ENCODE results near the gene ZNF138.
"Not testable (repeated sequence)": the region's sequence is repeated elsewhere in the genome, so short reads cannot be mapped to it uniquely, and the experiment has no call there.

Gene ZNF138

DNA sequence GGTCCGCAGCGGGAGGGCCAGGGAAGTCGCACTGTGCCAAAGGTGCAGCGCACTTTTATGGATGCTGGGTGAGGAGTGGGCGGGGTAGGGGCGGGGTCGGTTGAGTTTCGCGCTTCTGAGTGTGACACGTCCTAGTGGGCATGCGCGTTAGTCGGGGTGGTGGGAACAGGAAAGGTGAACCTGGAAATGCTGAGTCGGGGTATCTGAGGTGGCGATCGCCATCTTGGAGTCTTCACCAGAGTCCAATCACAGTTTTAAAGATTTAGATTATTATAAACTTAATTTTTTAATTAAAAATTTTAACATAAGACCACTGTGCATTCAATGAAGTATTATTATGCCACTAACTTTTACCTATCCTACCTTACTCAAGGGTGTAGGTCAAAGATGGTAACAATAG lies 45.7 kb downstream of the ZNF138 start:
- DNase-seq, result no peak

DNA sequence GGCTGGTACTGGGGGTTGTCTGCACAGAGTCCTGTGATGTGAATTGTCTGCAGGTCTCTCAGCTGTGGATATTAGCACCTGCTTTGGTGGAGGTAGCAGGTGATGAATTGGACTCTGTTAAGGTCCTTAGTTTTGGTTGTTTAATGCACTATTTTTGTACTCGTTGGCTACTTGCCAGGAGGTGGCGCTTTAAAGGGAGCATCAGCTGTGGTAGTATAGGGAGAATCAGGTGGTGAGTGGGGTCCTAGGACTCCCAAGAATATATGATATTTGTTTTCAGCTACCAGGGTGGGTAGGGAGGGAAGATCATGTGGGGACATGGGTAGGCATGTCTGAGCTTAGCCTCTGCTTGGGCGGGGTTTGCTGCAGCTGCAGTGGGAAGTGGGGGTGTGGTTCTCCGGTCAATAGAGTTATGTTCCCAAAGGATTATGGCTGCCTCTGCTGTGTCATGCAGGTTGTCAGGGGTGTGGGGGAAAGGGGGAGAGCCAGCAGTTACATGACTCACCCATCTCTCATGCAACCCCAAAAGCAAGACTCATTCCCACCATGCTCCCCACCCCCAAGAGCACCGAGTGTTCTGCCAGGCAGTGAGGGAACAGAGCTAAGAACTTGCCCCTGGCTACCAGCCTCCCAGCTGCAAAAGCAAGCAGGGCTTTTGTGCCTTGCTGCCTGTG lies 55.2 kb downstream of the ZNF138 start:
- peak; percentile 33 for DNase-seq

DNA sequence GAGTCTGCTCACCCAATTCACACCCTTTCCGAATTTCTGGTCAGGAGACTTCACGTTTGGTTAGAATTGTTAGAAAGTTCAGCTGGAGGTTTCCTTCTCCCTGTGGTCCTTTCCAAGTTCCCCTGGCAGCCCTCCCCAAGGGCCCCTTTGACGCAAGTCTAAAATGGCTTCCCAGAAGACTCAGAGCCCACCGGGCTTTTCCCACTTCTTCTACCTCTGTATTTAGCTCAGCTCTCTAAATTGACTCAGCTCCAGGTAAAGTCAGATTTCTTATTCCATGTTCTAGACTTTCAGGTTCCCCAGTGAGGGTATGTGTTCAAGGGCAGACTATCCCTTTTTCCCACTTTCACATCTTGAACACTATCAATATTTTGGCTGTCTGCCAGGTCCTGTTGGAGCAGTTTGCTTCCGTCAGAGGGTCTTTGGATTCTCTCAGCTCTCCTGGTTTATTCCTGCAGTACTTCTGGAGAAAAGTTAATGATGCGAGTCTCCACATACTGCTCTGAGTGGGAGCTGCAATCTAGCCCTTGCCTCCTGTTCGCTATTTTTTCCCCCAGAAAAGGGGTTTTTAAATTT lies 55.8 kb downstream of the ZNF138 start:
- no peak for DNase-seq

GRCh38 chr7:64853679-64854078 lies 59.5 kb downstream of the ZNF138 start:
- no peak for DNase-seq

DNA sequence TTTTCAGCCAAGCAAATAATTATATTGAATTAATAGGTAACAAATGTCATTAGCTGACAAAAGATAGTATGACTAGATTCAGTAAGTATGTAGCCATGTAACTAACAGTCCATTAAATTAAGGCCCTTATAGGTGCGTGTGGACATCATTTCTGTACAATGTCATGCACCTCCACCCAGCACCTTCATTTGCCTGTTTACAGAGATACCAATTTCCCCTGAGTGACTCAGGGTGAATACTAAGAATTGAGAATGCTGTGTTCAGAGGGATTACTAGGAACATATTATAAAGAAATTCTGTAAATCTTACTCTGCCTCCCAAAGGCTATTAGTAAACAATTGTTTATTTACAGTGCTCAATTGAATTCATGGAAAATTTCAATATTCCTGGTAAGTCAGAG lies 60.7 kb downstream of the ZNF138 start:
- no peak for DNase-seq

GRCh38 chr7:64863021-64863420 lies 68.8 kb downstream of the ZNF138 start:
- DNase-seq, result no peak

- DNase-seq, result not testable (repeated sequence)
Observed at GRCh38 chr7:64863530-64863929, 69.3 kb downstream of the ZNF138 start.

- DNase-seq, result no peak
Observed at GRCh38 chr7:64863969-64864368, 69.7 kb downstream of the ZNF138 start.

DNA sequence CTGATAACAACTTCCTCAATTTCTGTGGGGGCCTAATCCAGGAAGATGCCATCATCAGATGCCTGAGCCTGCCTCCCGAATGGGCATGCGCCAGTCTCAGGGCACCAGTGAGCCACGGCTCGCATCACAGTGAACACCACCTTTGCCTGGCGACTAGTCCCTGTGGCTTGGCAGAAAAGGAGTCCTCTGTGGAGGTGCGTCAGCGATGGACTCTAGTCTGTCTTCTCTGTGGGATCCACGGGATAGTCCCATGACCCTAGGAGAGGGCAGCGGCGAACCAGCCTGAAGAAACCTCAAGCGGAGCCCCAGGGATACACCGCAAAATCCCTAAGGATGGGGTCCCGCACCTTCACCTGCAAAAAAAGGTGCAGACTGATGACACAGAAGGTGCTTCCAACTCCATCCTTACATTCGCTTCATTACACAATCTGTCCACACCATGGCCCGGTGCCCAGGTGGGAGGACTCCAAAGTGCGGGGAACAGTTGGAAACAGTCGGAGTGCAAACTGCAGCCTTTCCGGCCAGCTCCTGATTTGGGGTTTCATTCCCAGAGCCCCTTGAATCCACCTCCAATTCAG lies 73.7 kb downstream of the ZNF138 start:
- DNase-seq, result no peak

GRCh38 chr7:64868499-64868898 lies 74.3 kb downstream of the ZNF138 start:
- DNase-seq, result no peak

- no peak for DNase-seq
Observed at GRCh38 chr7:64869121-64869725, 75.0 kb downstream of the ZNF138 start.

DNA sequence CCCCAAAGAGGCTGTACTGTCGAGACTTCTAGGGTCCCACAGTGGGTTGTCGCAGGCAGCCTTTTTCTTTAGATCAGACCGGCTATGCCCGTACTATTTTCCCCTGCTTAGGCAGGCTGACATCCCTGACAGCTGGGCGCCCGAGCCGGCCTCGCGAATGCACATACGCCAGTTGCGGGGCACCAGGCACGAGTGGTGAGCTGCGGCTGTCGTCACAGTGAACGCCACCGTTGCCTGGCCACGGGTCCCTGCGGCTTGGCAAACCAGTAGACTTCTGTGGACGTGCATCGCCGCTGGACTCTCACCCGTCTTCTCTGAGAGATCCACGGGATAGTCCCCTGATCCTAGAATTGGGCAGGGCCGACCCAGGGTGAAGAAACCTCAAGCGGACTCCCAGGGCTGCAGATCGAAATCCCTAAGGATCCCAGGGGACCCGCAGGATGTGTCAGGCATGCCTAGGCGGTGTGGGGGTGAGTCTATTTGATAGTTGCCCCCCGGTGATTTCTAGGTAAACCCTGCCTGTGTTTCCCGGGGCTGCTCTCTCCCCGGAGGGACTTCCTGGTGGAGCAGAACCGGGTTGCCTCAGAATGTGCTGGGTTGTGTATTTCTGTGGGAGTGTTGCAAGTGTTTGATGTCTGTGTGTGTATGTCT lies 75.8 kb downstream of the ZNF138 start:
- no peak for DNase-seq

DNA sequence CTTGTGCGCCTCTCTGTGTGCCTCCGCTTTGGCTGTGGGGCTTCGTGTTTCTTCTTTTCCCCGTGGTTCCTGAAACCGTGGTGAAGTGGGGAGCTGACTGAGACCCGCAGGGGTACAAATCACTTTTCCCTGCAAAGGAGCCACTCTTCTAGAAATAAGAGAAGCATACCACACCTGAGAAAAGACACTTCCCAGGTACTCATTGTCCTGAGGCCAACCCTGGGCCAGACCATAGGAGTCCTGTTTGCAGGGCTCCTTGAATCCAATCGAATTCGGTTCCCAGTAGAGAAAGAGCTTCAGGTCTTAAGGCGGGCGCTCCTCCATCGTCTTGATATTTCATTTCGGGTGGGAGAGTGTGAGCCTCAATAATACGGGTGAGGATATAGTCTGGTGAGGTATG lies 76.4 kb downstream of the ZNF138 start:
- no peak for DNase-seq

- no peak for DNase-seq
Observed at GRCh38 chr7:64871761-64872160, 77.5 kb downstream of the ZNF138 start.

DNA sequence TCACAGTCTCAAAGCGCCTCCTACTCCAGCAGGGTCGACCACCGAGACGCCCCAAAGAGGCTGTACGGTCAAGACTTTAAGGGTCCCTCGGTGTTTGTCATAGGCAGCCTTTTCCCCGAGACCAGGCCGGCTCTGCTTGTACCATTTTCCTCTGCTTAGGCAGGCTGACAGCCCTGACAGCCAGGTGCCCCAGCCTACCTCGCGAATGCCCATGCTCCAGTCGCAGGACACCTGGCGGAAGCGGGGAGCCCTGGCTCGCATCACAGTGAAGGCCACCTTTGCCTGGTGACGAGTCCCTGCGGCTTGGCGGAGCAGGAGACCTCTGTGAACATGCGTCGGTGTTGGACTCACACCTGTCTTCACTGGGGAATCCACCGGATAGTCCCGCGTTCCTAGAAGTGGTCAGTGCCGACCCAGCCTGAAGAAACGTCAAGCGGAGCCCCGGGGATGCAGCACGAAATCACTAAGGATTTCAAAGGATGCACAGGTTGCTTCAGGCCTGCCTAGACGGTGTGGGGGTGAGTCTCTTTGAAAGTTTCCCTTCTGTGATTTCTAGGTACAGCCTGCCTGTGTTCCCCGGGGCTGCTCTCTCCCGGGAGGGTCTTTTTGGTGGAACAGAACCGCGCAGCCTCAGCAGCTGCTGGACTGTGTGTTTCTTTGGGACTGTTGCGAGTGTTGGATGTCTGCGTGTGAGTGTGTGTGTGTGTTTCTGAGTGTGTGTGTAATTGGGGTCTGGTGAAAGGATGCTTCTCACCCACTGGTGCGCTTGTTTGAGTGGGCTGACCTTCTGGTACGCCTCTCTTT lies 78.3 kb downstream of the ZNF138 start:
- no peak for DNase-seq

GRCh38 chr7:64873155-64873500 lies 78.9 kb downstream of the ZNF138 start:
- no peak for DNase-seq

GRCh38 chr7:64873517-64873916 lies 79.3 kb downstream of the ZNF138 start:
- no peak for DNase-seq

DNA sequence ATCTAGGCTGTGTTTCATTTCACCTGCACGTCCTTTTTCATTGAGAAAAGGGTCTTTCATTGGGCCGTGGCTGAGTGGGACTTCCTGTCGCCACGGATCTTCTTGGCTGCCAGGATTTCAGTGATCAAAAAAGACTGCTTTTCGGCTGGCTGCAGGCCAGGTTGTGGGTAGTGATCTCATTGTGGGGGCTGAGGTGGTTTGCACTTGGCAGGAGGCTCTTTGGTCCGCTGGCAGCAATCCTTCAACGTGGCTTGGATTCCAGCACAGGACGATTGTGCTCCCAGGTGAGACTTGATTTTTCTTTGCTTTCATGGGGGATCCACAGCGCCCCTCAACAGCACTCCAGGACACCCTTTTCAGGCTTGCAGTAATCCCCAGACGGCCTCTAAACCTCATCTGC lies 79.9 kb downstream of the ZNF138 start:
- DNase-seq, result no peak

GRCh38 chr7:64874562-64875250 lies 80.5 kb downstream of the ZNF138 start:
- no peak for DNase-seq

DNA sequence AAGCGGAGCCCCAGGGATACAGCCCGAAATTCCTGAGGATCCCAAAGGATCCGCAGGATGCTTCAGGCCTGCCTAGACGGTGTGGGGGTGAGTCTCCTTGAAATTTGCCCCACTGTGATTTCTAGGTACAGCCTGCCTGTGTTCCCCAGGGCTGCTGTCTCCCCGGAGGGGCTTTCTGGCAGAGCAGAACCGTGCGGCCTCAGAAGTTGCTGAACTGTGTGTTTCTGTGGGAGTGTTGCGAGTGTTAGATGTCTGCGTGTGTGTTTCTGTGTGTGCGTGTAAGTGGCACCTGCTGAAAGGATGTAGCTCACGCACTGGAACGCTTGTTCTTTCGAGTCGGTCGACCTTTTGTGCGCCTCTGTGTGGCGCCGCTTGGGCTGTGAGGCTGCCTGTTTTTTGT lies 81.0 kb downstream of the ZNF138 start:
- no peak for DNase-seq

- no peak for DNase-seq
Observed at GRCh38 chr7:64875658-64876406, 81.6 kb downstream of the ZNF138 start.
